GM18499 (cell line): Measurements from ENCODE around the gene DNPH1.

Experiments used
- ATAC-seq: cut with Tn5 transposase; IDR thresholded peaks from one replicate; pipeline ENCODE4 v1.9.1; 2021; ENCODE audit warnings: moderate number of reproducible peaks; ENCODE audit not compliant: insufficient read depth, unreplicated experiment

DNPH1 gene

GRCh38 chr6:43219814-43220213 is 9.5 kb downstream of the DNPH1 start:
- ATAC-seq: no peak

GRCh38 chr6:43219119-43219518 is 10.2 kb downstream of the DNPH1 start:
- no peak for ATAC-seq

GRCh38 chr6:43217351-43217750 is 11.9 kb downstream of the DNPH1 start:
- no peak for ATAC-seq

- ATAC-seq: no peak
These were observed 13.1 kb downstream of the DNPH1 start for GRCh38 chr6:43216200-43216599.

- no peak for ATAC-seq
These were observed 14.2 kb downstream of the DNPH1 start for GRCh38 chr6:43215066-43215465.

- no peak for ATAC-seq
These were observed 15.8 kb downstream of the DNPH1 start for GRCh38 chr6:43213431-43213830.

GRCh38 chr6:43211955-43212354 is 17.3 kb downstream of the DNPH1 start:
- ATAC-seq: no peak

GRCh38 chr6:43207286-43207685 is 22.0 kb downstream of the DNPH1 start:
- ATAC-seq: no peak

- no peak for ATAC-seq
These were observed 23.4 kb downstream of the DNPH1 start for GRCh38 chr6:43205849-43206248.

- ATAC-seq: no peak
These were observed 24.8 kb downstream of the DNPH1 start for GRCh38 chr6:43204271-43205105.

GRCh38 chr6:43203718-43204095 is 25.6 kb downstream of the DNPH1 start:
- ATAC-seq: no peak

- no peak for ATAC-seq
These were observed 26.1 kb downstream of the DNPH1 start for GRCh38 chr6:43203029-43203717.

- no peak for ATAC-seq
These were observed 26.8 kb downstream of the DNPH1 start for GRCh38 chr6:43202451-43202850.

GRCh38 chr6:43200541-43200940 is 28.7 kb downstream of the DNPH1 start:
- no peak for ATAC-seq

- no peak for ATAC-seq
These were observed 29.4 kb downstream of the DNPH1 start for GRCh38 chr6:43199912-43200311.

- ATAC-seq: no peak
These were observed 32.9 kb downstream of the DNPH1 start for GRCh38 chr6:43196337-43196736.

- no peak for ATAC-seq
These were observed 35.4 kb downstream of the DNPH1 start for GRCh38 chr6:43193929-43194328.

- no peak for ATAC-seq
These were observed 36.4 kb downstream of the DNPH1 start for GRCh38 chr6:43192911-43193310.

- ATAC-seq: no peak
These were observed 39.4 kb downstream of the DNPH1 start for GRCh38 chr6:43189776-43190304.

GRCh38 chr6:43188426-43188825 is 40.9 kb downstream of the DNPH1 start:
- ATAC-seq: no peak

- no peak for ATAC-seq
These were observed 41.5 kb downstream of the DNPH1 start for GRCh38 chr6:43187821-43188220.

GRCh38 chr6:43186706-43187105 is 42.6 kb downstream of the DNPH1 start:
- ATAC-seq: no peak
